Hepatocyte (in vitro differentiated cells): ENCODE measurements around the gene TACO1.

Experiments used
- EZH2 ChIP-seq: fragments of 200-600 bp; sonication (generic); IDR thresholded peaks from 2 replicates; pipeline ENCODE4 v1.6.1; 2016; ENCODE audit warnings: antibody characterized with exemption, mild to moderate bottlenecking, borderline replicate concordance
- TF ChIP-seq, protein P1 (sequence below): fragments of 200-600 bp; sonication (generic); IDR thresholded peaks from 2 replicates; pipeline ENCODE4 v1.5.1; 2016; ENCODE audit warnings: antibody characterized with exemption, mild to moderate bottlenecking; ENCODE audit not compliant: poor library complexity

DNA sequence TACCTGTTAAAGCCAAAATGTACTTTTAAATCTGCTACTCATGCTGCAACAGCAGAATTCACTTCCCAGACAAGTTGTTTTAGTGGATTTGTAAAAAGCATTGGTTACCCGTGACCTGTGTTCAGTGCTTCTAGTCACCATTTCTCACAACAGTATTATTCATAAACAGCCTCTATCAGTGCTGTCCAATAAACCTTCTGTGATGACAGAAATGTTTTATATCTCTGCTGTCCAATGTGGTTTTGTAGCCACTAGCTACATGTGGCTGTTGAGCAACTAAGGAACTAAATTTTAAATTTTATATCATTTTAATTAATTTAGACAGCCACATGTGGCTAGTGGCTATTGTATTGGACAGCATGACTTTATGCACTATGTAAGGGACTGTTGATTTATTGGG is 34.1 kb downstream of the TACO1 start:
- TF ChIP-seq EZH2: no peak
- TF ChIP-seq, protein P1, sequence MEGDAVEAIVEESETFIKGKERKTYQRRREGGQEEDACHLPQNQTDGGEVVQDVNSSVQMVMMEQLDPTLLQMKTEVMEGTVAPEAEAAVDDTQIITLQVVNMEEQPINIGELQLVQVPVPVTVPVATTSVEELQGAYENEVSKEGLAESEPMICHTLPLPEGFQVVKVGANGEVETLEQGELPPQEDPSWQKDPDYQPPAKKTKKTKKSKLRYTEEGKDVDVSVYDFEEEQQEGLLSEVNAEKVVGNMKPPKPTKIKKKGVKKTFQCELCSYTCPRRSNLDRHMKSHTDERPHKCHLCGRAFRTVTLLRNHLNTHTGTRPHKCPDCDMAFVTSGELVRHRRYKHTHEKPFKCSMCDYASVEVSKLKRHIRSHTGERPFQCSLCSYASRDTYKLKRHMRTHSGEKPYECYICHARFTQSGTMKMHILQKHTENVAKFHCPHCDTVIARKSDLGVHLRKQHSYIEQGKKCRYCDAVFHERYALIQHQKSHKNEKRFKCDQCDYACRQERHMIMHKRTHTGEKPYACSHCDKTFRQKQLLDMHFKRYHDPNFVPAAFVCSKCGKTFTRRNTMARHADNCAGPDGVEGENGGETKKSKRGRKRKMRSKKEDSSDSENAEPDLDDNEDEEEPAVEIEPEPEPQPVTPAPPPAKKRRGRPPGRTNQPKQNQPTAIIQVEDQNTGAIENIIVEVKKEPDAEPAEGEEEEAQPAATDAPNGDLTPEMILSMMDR: no peak
